HG03439 (cell line): ENCODE results near the gene DBN1.

Source experiments
- ATAC-seq: cut with Tn5 transposase; IDR thresholded peaks from one replicate; pipeline ENCODE4 v1.9.1; 2021; ENCODE audit warnings: mild to moderate bottlenecking, moderate library complexity; ENCODE audit not compliant: unreplicated experiment

DBN1 gene

GRCh38 chr5:177473443-177474001 lies at the start of gene DBN1:
TSS of gene DBN1 (minus strand) at chr5:177473634. CDS start at chr5:177473521, 113 bp downstream.
- ATAC-seq: no peak

DNA sequence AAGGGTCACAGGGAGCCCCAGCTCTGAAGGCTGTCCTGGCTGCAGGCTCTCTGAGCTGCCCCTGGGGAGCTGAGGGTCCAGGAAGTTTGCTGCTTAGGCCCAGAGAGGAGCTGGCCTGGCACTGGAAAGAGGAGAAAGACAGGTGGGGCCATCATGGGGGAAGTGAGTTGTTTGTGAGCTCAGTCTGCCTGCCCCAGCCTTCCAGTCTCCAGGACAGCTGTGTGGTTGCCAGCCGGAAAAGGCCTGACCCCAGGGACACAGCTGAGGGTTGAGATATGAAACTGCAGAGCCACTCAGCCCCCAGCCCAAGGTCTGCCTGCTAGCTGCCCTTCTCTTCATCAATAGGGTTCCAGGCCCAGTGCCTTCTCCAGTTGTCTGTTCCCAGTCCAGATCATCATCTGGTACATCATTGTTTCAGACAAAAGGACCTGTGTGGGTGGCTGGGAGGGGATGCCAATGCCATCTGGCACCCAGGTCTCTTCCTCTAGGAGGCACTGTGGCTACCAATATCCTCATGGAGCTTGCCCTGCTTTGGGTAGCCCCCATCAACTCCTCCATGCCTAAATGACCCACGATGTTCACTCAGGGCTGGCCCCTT lies 47.6 kb upstream of the DBN1 start:
- ATAC-seq: no peak

GRCh38 chr5:177520271-177520670 lies 46.8 kb upstream of the DBN1 start:
- no peak for ATAC-seq

- ATAC-seq: no peak
Observed at GRCh38 chr5:177519463-177520235, 46.2 kb upstream of the DBN1 start.

GRCh38 chr5:177516601-177517568 lies 43.5 kb upstream of the DBN1 start, which contains the start of gene DDX41:
TSS of gene DDX41 (minus strand) at chr5:177516961. CDS start at chr5:177516945, 16 bp downstream.
- peak; percentile 74 for ATAC-seq

- ATAC-seq: no peak
Observed at GRCh38 chr5:177515580-177515979, 42.1 kb upstream of the DBN1 start.

GRCh38 chr5:177514541-177514940 lies 41.1 kb upstream of the DBN1 start:
- no peak for ATAC-seq

DNA sequence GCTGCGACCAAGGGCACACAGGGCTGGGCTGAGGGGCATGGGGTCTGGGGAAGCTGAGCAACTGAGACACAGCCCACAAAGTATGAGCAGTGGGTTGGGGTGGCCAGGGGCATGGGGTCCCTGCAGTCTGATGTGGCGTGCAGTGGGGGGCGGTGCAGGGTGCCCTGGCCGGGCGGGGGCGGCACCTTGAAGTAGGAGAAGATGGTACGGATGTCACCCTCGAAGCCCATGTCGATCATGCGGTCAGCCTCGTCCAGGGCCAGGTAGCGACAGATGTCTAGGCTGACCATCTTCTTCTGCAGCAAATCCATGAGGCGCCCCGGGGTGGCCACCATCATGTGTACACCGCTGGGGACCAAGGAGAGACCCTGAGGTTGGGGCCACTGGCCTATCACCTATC lies 40.1 kb upstream of the DBN1 start:
- no peak for ATAC-seq

- no peak for ATAC-seq
Observed at GRCh38 chr5:177512736-177513380, 39.4 kb upstream of the DBN1 start.

GRCh38 chr5:177511796-177512675 lies 38.6 kb upstream of the DBN1 start:
- ATAC-seq: no peak

DNA sequence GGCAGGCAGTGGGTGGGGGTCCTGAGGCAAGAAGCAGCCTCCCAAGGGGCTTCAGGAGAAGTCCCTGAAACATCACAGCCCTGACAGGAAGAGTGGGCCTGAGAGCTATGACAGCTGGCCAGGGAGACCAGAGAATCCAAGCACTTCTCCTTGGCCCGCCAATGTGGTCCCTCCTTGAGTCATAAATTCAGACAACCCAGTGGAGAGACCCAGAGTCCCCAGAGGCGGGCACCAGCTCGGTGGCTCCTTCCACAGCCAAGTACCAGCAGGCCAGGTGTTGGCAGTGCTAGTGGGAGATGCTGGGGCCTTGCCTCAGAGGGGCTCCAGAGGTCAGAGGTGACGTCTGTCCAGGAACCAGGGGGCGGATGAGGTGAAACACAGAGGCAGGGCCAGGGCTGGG lies 37.7 kb upstream of the DBN1 start:
- ATAC-seq: no peak

- ATAC-seq: peak; percentile 24
Observed at GRCh38 chr5:177510567-177511053, 37.2 kb upstream of the DBN1 start.

GRCh38 chr5:177509991-177510566 lies 36.6 kb upstream of the DBN1 start:
- peak; percentile 38 for ATAC-seq

DNA sequence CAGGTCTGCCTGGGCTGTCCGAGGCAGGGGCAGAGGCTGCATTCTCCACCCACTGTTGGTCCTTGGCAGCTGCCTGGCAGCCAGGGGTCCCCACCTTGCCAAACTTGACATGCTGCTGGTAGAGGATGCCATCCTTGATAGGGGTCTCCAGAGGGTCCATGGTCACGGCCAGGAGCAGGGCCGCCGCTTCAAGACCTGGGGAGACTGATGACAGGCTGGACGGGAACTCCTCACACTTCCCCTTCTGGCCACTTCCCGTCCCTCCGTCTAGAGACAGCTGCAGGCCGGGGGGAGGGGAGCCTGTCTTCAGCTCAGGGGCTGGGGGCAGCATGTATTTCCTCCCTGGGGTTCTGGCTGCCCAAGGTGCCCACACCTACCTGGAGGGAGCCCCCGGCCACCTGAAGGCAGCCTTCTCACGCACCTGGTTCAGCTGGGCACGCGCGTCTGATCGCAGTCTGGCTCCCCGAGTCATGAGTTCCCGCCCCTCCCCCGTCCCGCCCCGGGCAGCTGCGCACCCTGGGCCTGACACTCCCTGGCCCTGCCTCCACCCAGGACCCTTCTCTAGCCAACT lies 36.0 kb upstream of the DBN1 start, which contains the start of gene DOK3:
DOK3 (minus strand) TSS at position 446 of the 571 bp plus-strand sequence; CDS start at position 160, 286 bp downstream.
- peak; percentile 26 for ATAC-seq

DNA sequence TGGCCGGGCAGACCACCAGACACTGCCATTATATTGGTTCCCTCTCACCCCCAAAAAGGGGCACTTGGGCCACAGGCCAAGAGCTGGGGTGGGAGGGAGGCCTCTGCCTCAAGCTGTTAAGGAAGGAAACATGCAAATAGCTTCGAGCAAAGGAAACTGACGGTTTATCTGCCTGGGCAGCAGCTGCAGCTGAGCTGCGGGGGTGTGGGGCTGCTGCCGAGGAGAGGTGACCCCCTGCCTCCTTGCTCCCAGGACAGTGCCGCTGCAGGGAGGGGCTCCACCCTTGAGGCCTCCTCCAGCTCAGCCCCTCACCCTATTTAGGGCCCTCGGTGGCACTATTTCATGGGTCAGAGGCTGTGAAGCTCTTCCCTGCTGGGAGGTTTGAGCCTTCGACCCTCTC lies 35.4 kb upstream of the DBN1 start:
- ATAC-seq: no peak

GRCh38 chr5:177508221-177508611 lies 34.8 kb upstream of the DBN1 start:
- ATAC-seq: no peak

DNA sequence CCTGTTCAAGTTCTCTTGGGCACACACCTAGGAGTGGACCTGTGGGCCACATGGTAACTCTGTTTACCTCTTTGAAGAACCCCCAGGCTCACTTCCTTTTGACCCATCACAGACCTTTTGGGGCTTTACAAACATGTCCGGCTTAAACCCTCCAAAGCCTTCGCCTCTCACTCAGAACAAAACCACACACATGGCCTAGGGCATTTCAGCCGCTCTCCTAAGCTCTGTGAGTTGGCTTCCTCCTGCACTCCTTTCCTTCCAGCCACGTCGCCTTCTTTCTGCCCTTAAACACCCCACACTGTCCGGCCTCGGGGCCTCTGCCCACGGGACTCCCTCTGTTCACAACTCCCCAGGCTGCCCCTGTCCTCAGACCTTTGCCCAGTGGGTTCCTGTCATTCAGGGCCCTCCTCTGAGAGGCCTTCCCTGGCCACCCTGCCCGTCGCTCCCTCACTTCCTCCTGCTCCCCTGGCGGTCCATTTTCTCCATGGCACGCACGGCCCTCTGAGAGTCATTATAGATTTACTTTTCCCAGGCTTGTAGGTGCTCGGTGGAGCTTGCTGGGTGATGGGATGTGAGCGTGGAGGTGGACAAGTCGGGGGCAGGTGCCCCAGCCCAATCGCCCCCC lies 34.3 kb upstream of the DBN1 start:
- no peak for ATAC-seq

DNA sequence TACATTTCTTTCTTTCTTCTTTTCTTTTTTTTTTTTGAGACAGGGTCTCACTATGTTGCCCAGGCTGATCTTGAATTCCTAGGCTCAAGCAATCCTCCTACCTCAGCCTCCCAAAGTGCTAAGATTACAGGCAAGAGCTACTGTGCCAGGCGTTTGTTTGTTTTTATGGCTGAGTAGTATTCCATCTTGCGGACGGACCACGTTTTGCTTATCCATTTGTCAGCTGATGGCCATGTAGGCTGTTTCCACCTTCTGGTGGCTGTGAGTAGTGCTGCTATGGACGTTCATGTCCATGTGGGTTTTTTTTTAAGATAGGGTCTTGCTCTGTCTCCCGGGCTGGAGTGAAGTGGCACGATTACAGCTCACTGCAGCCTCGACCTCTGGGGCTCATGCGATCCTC lies 33.7 kb upstream of the DBN1 start:
- ATAC-seq: no peak
